Body of pancreas (tissue), 4 donors: ENCODE results near the gene ZNF747.

Source experiments
- CTCF ChIP-seq, 7 experiments: fragments of 450-650 bp in 4 of 7; fragments of 200-600 bp in 3 of 7; sonication (generic) in 3 of 7; IDR thresholded peaks; one replicate each; pipeline ENCODE4 v1.5.1; 2016 to 2019; ENCODE audit warnings: antibody characterized with exemption in 7 of 7
- POLR2A ChIP-seq, 3 donors: fragments of 450-650 bp; IDR thresholded peaks; one replicate each; pipeline ENCODE4 v1.6.1; 2016; ENCODE audit warnings: antibody characterized with exemption in 3 of 3, mild to moderate bottlenecking in 2 of 3

GRCh38 chr16:30569746-30570635 is 35.3 kb upstream of the ZNF747 start:
- TF ChIP-seq CTCF (IDR thresholded peaks at IDR 0.05) = no peak
- no peak for TF ChIP-seq POLR2A (IDR thresholded peaks at IDR 0.05)
